Measurements from ENCODE around the gene SPATA32. TPM values are rescaled to one million over a fixed set of nuclear protein-coding genes. Genes with fewer than 3 reads are reported as not detected.

The SPATA32 gene
- total RNA-seq, 2 donors from 2014 or later, result 3.2 TPM; not detected in 1

GRCh38 chr17:45284176-45285140 lies 22.6 kb upstream of the SPATA32 start:
- intact Hi-C loops (cut with DNase I), result no loop called here
- H3K27ac ChIP-seq, result peak overlapping the region in 1 of 2 donors; percentile 21
- peak; percentile 83 for DNase-seq (ENCODE audit: low spot score)
- H3K4me3 ChIP-seq, result no peak overlapping the region
- peaks cover 4% of the 10 kb centered on the region for H3K4me1 ChIP-seq (replicated peaks)
- WGBS, result 66% methylated on average over 21 of the region's 21 CpGs
- H3K27me3 ChIP-seq (replicated peaks; ENCODE audit: insufficient read depth), result no peaks in the 10 kb centered on the region
- H3K36me3 ChIP-seq, result peaks cover 0 to 23% of the 10 kb centered on the region in 2 donors
- TF ChIP-seq POLR2A (IDR thresholded peaks at IDR 0.05), result no peak
- TF ChIP-seq CTCF (IDR thresholded peaks at IDR 0.05), result peak in 1 of 4 experiments; percentile 21
- TF ChIP-seq POLR2AphosphoS5 (IDR thresholded peaks at IDR 0.05), result peak; percentile 89
- H3K9me3 ChIP-seq, result no peaks in the 10 kb centered on the region

GRCh38 chr17:45283711-45284110 lies 21.8 kb upstream of the SPATA32 start:
- H3K9me3 ChIP-seq, result no peaks in the 10 kb centered on the region
- H3K27ac ChIP-seq, result peak overlapping the region; percentile 21 to 50
- DNase-seq (ENCODE audit: low spot score), result no peak
- no peak overlapping the region for H3K4me3 ChIP-seq
- H3K36me3 ChIP-seq, result peaks cover 0 to 23% of the 10 kb centered on the region in 2 donors
- H3K27me3 ChIP-seq (replicated peaks; ENCODE audit: insufficient read depth), result no peaks in the 10 kb centered on the region
- intact Hi-C loops (cut with DNase I), result no loop called here
- 86% methylated on average over 10 of the region's 10 CpGs for WGBS
- H3K4me1 ChIP-seq (replicated peaks), result no peaks in the 10 kb centered on the region
- no peak for TF ChIP-seq POLR2A (IDR thresholded peaks at IDR 0.05)
- TF ChIP-seq POLR2AphosphoS5 (IDR thresholded peaks at IDR 0.05), result no peak
- no peak for TF ChIP-seq CTCF (IDR thresholded peaks at IDR 0.05)

- Histone ChIP-seq H3K4me1 (replicated peaks) (no peaks in the 10 kb centered on the region), H3K36me3 (peaks cover 0 to 23% of the 10 kb centered on the region in 2 donors), H3K27ac (peak overlapping the region in 1 of 2 donors; percentile 50), H3K4me3 (no peak overlapping the region), H3K27me3 (replicated peaks; ENCODE audit: insufficient read depth) (no peaks in the 10 kb centered on the region), H3K9me3 (no peaks in the 10 kb centered on the region)
- TF ChIP-seq CTCF (IDR thresholded peaks at IDR 0.05) (no peak), POLR2AphosphoS5 (IDR thresholded peaks at IDR 0.05) (peak; percentile 28)
- intact Hi-C loops (cut with DNase I), result no loop called here
- no peak for DNase-seq (ENCODE audit: low spot score)
- WGBS, result 63% methylated on average over 21 of the region's 21 CpGs
These were observed 21.1 kb upstream of the SPATA32 start for GRCh38 chr17:45282683-45283644.

- Histone ChIP-seq H3K4me3 (no peak overlapping the region), H3K27me3 (replicated peaks; ENCODE audit: insufficient read depth) (no peaks in the 10 kb centered on the region), H3K4me1 (replicated peaks) (peaks cover 5% of the 10 kb centered on the region), H3K9me3 (no peaks in the 10 kb centered on the region), H3K36me3 (peaks cover 0 to 15% of the 10 kb centered on the region in 2 donors), H3K27ac (no peak overlapping the region)
- WGBS, result 45% methylated on average over 3 of the region's 3 CpGs
- intact Hi-C loops (cut with DNase I), result no loop called here
- no peak for DNase-seq (ENCODE audit: low spot score)
- no peak for TF ChIP-seq POLR2AphosphoS5 (IDR thresholded peaks at IDR 0.05)
- no peak for TF ChIP-seq CTCF (IDR thresholded peaks at IDR 0.05)
- no peak for TF ChIP-seq POLR2A (IDR thresholded peaks at IDR 0.05)
These were observed 18.0 kb upstream of the SPATA32 start for GRCh38 chr17:45279898-45280297.
